Umbilical cord (tissue), 2 donors: Measurements from ENCODE around the gene SLCO6A1. TPM values are rescaled to one million over a fixed set of nuclear protein-coding genes. Genes with fewer than 3 reads are reported as not detected.
"Not testable (repeated sequence)": the region's sequence is repeated elsewhere in the genome, so short reads cannot be mapped to it uniquely, and the experiment has no call there.

Experiments used
- DNase-seq: peaks from one replicate; pipeline ENCODE4 v3.0.0-alpha.2; 2015; ENCODE audit warnings: low spot score
- total RNA-seq: library from RNA; depleted of rRNA; stranded (reverse); fragments of >200 nt; gene quantifications from one replicate; pipeline ENCODE4 v1.2.3, GENCODE V29; 2014; ENCODE audit warnings: low replicate concordance; ENCODE audit not compliant: insufficient read depth

Gene SLCO6A1
- 2.9 TPM for total RNA-seq

- no peak for DNase-seq
These were observed at the start of gene SLCO6A1 for GRCh38 chr5:102498271-102499034. SLCO6A1 (minus strand) TSS chr5:102499001; CDS start chr5:102498844, 157 bp downstream.

- no peak for DNase-seq
These were observed 48.6 kb upstream of the SLCO6A1 start for GRCh38 chr5:102547141-102548035.

GRCh38 chr5:102545175-102545574 is 46.4 kb upstream of the SLCO6A1 start:
- no peak for DNase-seq

GRCh38 chr5:102542057-102542456 is 43.3 kb upstream of the SLCO6A1 start:
- DNase-seq = no peak

GRCh38 chr5:102539996-102540728 is 41.4 kb upstream of the SLCO6A1 start:
- no peak for DNase-seq

GRCh38 chr5:102539562-102539961 is 40.8 kb upstream of the SLCO6A1 start:
- DNase-seq = no peak

- DNase-seq = no peak
These were observed 38.2 kb upstream of the SLCO6A1 start for GRCh38 chr5:102537011-102537410.

GRCh38 chr5:102536323-102536928 is 37.6 kb upstream of the SLCO6A1 start:
- peak; percentile 9 for DNase-seq

GRCh38 chr5:102532123-102532522 is 33.3 kb upstream of the SLCO6A1 start:
- DNase-seq = no peak

GRCh38 chr5:102531506-102531905 is 32.7 kb upstream of the SLCO6A1 start:
- peak; percentile 6 for DNase-seq

- no peak for DNase-seq
These were observed 30.6 kb upstream of the SLCO6A1 start for GRCh38 chr5:102529447-102529846.

GRCh38 chr5:102529031-102529430 is 30.2 kb upstream of the SLCO6A1 start:
- no peak for DNase-seq

- DNase-seq = no peak
These were observed 29.8 kb upstream of the SLCO6A1 start for GRCh38 chr5:102528600-102528999.

- no peak for DNase-seq
These were observed 28.7 kb upstream of the SLCO6A1 start for GRCh38 chr5:102527547-102527946.

GRCh38 chr5:102523541-102524175 is 24.9 kb upstream of the SLCO6A1 start:
- DNase-seq = no peak

- peak; percentile 12 for DNase-seq
These were observed 12.9 kb upstream of the SLCO6A1 start for GRCh38 chr5:102511666-102512065.

- not testable (repeated sequence) for DNase-seq
These were observed 7.4 kb downstream of the SLCO6A1 start for GRCh38 chr5:102491261-102491914.

GRCh38 chr5:102483736-102484135 is 15.1 kb downstream of the SLCO6A1 start:
- no peak for DNase-seq

GRCh38 chr5:102481054-102481715 is 17.6 kb downstream of the SLCO6A1 start:
- no peak for DNase-seq

- no peak for DNase-seq
These were observed 45.1 kb downstream of the SLCO6A1 start for GRCh38 chr5:102453716-102454115.
